Measurements from ENCODE around the gene NCKAP5.

DNA sequence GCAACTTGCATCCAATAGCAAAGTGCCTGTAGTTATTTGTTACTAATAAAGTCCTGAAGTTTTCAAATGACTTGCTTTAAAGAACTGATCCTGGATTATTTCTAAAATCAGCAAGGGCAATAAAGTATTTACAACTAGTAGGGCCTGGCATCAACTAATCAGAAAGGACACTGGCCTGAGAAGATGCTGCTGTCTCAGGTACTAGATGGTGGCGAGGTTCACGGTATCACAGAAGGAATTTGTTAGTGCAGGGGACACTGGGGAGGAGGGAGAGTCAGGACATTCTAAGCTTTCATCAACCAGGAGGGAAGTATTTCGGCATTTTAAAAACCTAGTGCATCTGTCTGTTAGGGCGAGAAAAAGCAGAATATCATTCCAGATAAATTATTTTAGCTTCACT is 458.1 kb downstream of the NCKAP5 start:
- TF ChIP-seq, protein P1, sequence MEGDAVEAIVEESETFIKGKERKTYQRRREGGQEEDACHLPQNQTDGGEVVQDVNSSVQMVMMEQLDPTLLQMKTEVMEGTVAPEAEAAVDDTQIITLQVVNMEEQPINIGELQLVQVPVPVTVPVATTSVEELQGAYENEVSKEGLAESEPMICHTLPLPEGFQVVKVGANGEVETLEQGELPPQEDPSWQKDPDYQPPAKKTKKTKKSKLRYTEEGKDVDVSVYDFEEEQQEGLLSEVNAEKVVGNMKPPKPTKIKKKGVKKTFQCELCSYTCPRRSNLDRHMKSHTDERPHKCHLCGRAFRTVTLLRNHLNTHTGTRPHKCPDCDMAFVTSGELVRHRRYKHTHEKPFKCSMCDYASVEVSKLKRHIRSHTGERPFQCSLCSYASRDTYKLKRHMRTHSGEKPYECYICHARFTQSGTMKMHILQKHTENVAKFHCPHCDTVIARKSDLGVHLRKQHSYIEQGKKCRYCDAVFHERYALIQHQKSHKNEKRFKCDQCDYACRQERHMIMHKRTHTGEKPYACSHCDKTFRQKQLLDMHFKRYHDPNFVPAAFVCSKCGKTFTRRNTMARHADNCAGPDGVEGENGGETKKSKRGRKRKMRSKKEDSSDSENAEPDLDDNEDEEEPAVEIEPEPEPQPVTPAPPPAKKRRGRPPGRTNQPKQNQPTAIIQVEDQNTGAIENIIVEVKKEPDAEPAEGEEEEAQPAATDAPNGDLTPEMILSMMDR (IDR thresholded peaks at IDR 0.05), result no peak
- no peak for TF ChIP-seq POLR2AphosphoS5 (IDR thresholded peaks at IDR 0.05)

Measured in prostate gland (tissue), 2 donors.